Left kidney (tissue), 8 donors: Measurements from ENCODE around the gene RAB5A. TPM values are rescaled to one million over a fixed set of nuclear protein-coding genes. Genes with fewer than 3 reads are reported as not detected.
A peak's percentile ranks its signal among the peaks of the same experiment; 100 is the strongest.
"Not testable (repeated sequence)": the region's sequence is repeated elsewhere in the genome, so short reads cannot be mapped to it uniquely, and the experiment has no call there.

Source experiments
- DNase-seq: peaks from one replicate; pipeline ENCODE4 v3.0.0-alpha.2; 2013
- long read RNA-seq, 8 donors: transcript quantifications; one replicate each; lab custom pipeline, GENCODE V29; 2026
- polyA plus RNA-seq: library from polyadenylated mRNA; unstranded; fragments of 120-200 nt; gene quantifications from one replicate; pipeline ENCODE4 v1.2.1, GENCODE V29; 2013; ENCODE audit not compliant: insufficient read length

RAB5A gene
- polyA plus RNA-seq = 80.5 TPM
- long read RNA-seq, donor 1, transcript RAB5A-207 (4 exons, 868 nt) = minor isoform, 9 of 43 reads
- long read RNA-seq, donor 1, transcript RAB5A-201 (6 exons, 2,536 nt) = major isoform, 21 of 43 reads
- long read RNA-seq, donor 1, partial matches to known transcripts = 9 of 43 reads
- long read RNA-seq, donor 1, other reads (novel, unspliced or antisense) = 0 of 43 reads
- long read RNA-seq, donor 2, transcript RAB5A-201 (6 exons, 2,536 nt) = major isoform, 17 of 54 reads
- long read RNA-seq, donor 2, partial matches to known transcripts = 33 of 54 reads
- long read RNA-seq, donor 2, other reads (novel, unspliced or antisense) = 0 of 54 reads
- long read RNA-seq, donor 3, transcript RAB5A-201 (6 exons, 2,536 nt) = major isoform, 13 of 23 reads
- long read RNA-seq, donor 3, partial matches to known transcripts = 8 of 23 reads
- long read RNA-seq, donor 3, other reads (novel, unspliced or antisense) = 0 of 23 reads
- long read RNA-seq, donor 4 = 0 reads
- long read RNA-seq, donor 5, transcript RAB5A-201 (6 exons, 2,536 nt) = major isoform, 25 of 29 reads
- long read RNA-seq, donor 5, partial matches to known transcripts = 0 of 29 reads
- long read RNA-seq, donor 5, other reads (novel, unspliced or antisense) = 0 of 29 reads
- long read RNA-seq, donor 6, transcript RAB5A-207 (4 exons, 868 nt) = minor isoform, 7 of 21 reads
- long read RNA-seq, donor 6, transcript RAB5A-201 (6 exons, 2,536 nt) = major isoform, 12 of 21 reads
- long read RNA-seq, donor 6, partial matches to known transcripts = 0 of 21 reads
- long read RNA-seq, donor 6, other reads (novel, unspliced or antisense) = 0 of 21 reads
- long read RNA-seq, donor 7, transcript RAB5A-207 (4 exons, 868 nt) = minor isoform, 6 of 34 reads
- long read RNA-seq, donor 7, transcript RAB5A-201 (6 exons, 2,536 nt) = major isoform, 19 of 34 reads
- long read RNA-seq, donor 7, partial matches to known transcripts = 6 of 34 reads
- long read RNA-seq, donor 7, other reads (novel, unspliced or antisense) = 0 of 34 reads
- long read RNA-seq, donor 8, transcript RAB5A-201 (6 exons, 2,536 nt) = major isoform, 8 of 12 reads
- long read RNA-seq, donor 8, partial matches to known transcripts = 0 of 12 reads
- long read RNA-seq, donor 8, other reads (novel, unspliced or antisense) = 0 of 12 reads

GRCh38 chr3:19946832-19947548 is at the start of gene RAB5A:
TSS of gene RAB5A (plus strand) at chr3:19947097. CDS start at chr3:19950899, 3,802 bp downstream.
- DNase-seq = peak; percentile 98

GRCh38 chr3:19898721-19899120 is 48.2 kb upstream of the RAB5A start:
- no peak for DNase-seq

GRCh38 chr3:19899264-19899663 is 47.6 kb upstream of the RAB5A start:
- DNase-seq = no peak

GRCh38 chr3:19899833-19900232 is 47.1 kb upstream of the RAB5A start:
- not testable (repeated sequence) for DNase-seq

- DNase-seq = no peak
Observed at GRCh38 chr3:19901337-19901736, 45.6 kb upstream of the RAB5A start.

- no peak for DNase-seq
Observed at GRCh38 chr3:19901918-19902317, 45.0 kb upstream of the RAB5A start.

GRCh38 chr3:19903649-19904048 is 43.2 kb upstream of the RAB5A start:
- no peak for DNase-seq

GRCh38 chr3:19907523-19907922 is 39.4 kb upstream of the RAB5A start:
- DNase-seq = no peak

- DNase-seq = no peak
Observed at GRCh38 chr3:19911452-19911851, 35.4 kb upstream of the RAB5A start.

- no peak for DNase-seq
Observed at GRCh38 chr3:19917167-19917566, 29.7 kb upstream of the RAB5A start.

GRCh38 chr3:19920401-19921080 is 26.4 kb upstream of the RAB5A start:
- DNase-seq = no peak

GRCh38 chr3:19931180-19931692 is 15.7 kb upstream of the RAB5A start:
- no peak for DNase-seq

GRCh38 chr3:19931767-19932188 is 15.1 kb upstream of the RAB5A start:
- no peak for DNase-seq

- no peak for DNase-seq
Observed at GRCh38 chr3:19932422-19932821, 14.5 kb upstream of the RAB5A start.

GRCh38 chr3:19934098-19934566 is 12.8 kb upstream of the RAB5A start, which contains the start of gene EFHB:
TSS of gene EFHB (minus strand) at chr3:19934217. CDS start at chr3:19934018, 199 bp downstream.
- peak; percentile 22 for DNase-seq

GRCh38 chr3:19937459-19938294 is 9.2 kb upstream of the RAB5A start:
- no peak for DNase-seq

GRCh38 chr3:19938295-19938627 is 8.6 kb upstream of the RAB5A start:
- DNase-seq = no peak

- no peak for DNase-seq
Observed at GRCh38 chr3:19940643-19941042, 6.3 kb upstream of the RAB5A start.

- no peak for DNase-seq
Observed at GRCh38 chr3:19945534-19945933, 1.4 kb upstream of the RAB5A start.
